Measurements from ENCODE around the gene ITPKB.
"Not testable (repeated sequence)": the region's sequence is repeated elsewhere in the genome, so short reads cannot be mapped to it uniquely, and the experiment has no call there.

ITPKB gene

GRCh38 chr1:226748306-226748705, 9.2 kb upstream of the ITPKB start:
- no peak for DNase-seq (ENCODE audit: low spot score)
- in situ Hi-C loops (cut with MboI; ENCODE audit: low sequenced_read_pairs, unreplicated experiment) = no loop called here
- TF ChIP-seq CTCF (IDR thresholded peaks at IDR 0.05; ENCODE audit: borderline replicate concordance, control extremely low read depth, extremely low read depth, insufficient read depth, missing control alignments) = no peak

- DNase-seq (ENCODE audit: low spot score); in situ Hi-C loops (cut with MboI; ENCODE audit: low sequenced_read_pairs, unreplicated experiment): not testable (repeated sequence)
Observed at GRCh38 chr1:226747519-226748263, 8.6 kb upstream of the ITPKB start.

- no peak for DNase-seq (ENCODE audit: low spot score)
- no peak for TF ChIP-seq CTCF (IDR thresholded peaks at IDR 0.05; ENCODE audit: borderline replicate concordance, control extremely low read depth, extremely low read depth, insufficient read depth, missing control alignments)
- in situ Hi-C loops (cut with MboI; ENCODE audit: low sequenced_read_pairs, unreplicated experiment) = no loop called here
Observed at GRCh38 chr1:226743259-226743658, 4.2 kb upstream of the ITPKB start.

- DNase-seq (ENCODE audit: low spot score) = no peak
- in situ Hi-C loops (cut with MboI; ENCODE audit: low sequenced_read_pairs, unreplicated experiment) = no loop called here
- TF ChIP-seq CTCF (IDR thresholded peaks at IDR 0.05; ENCODE audit: borderline replicate concordance, control extremely low read depth, extremely low read depth, insufficient read depth, missing control alignments) = no peak
Observed at GRCh38 chr1:226741009-226741408, 1.9 kb upstream of the ITPKB start.

- in situ Hi-C loops (cut with MboI; ENCODE audit: low sequenced_read_pairs, unreplicated experiment) = no loop called here
- no peak for TF ChIP-seq CTCF (IDR thresholded peaks at IDR 0.05; ENCODE audit: borderline replicate concordance, control extremely low read depth, extremely low read depth, insufficient read depth, missing control alignments)
- no peak for DNase-seq (ENCODE audit: low spot score)
Observed at GRCh38 chr1:226739696-226740065, 599 bp upstream of the ITPKB start.

GRCh38 chr1:226738421-226738994, 574 bp downstream of the ITPKB start:
- DNase-seq (ENCODE audit: low spot score) = peak; percentile 55
- in situ Hi-C loops (cut with MboI; ENCODE audit: low sequenced_read_pairs, unreplicated experiment) = no loop called here

More at GRCh38 chr1:226738421-226738994, 574 bp downstream of the ITPKB start:
- TF ChIP-seq CTCF (IDR thresholded peaks at IDR 0.05; ENCODE audit: borderline replicate concordance, control extremely low read depth, extremely low read depth, insufficient read depth, missing control alignments) = peak; percentile 21
